GM23248 (cell line): ENCODE data around the gene ELAVL2. TPM values are rescaled to one million over a fixed set of nuclear protein-coding genes. Genes with fewer than 3 reads are reported as not detected.

Source experiments
- DNase-seq: peaks from one replicate; pipeline ENCODE4 v3.0.0-alpha.2; 2015
- H2AFZ ChIP-seq: fragments of 200-600 bp; sonication (generic); 2 replicates; pipeline ENCODE4 v1.6.1; 2016; ENCODE audit warnings: antibody characterized with exemption
- H3F3A ChIP-seq: fragments of 200-600 bp; sonication (generic); 2 replicates; pipeline ENCODE4 v1.6.1; 2016; ENCODE audit warnings: mild to moderate bottlenecking, antibody characterized with exemption, mixed run types; ENCODE audit not compliant: insufficient read depth
- H3K27ac ChIP-seq: fragments of 200-600 bp; sonication (generic); 2 replicates; pipeline ENCODE4 v1.5.1; 2016; ENCODE audit warnings: mild to moderate bottlenecking
- H3K27me3 ChIP-seq: fragments of 200-600 bp; sonication (generic); replicated peaks from 2 replicates; pipeline ENCODE4 v1.6.1; 2016; ENCODE audit warnings: mild to moderate bottlenecking; ENCODE audit not compliant: insufficient read depth
- H3K36me3 ChIP-seq: fragments of 200-600 bp; sonication (generic); 2 replicates; pipeline ENCODE4 v1.6.1; 2016; ENCODE audit warnings: low read depth, mild to moderate bottlenecking
- H3K4me1 ChIP-seq: fragments of 200-600 bp; sonication (generic); 2 replicates; pipeline ENCODE4 v1.6.1; 2016; ENCODE audit warnings: mild to moderate bottlenecking; ENCODE audit not compliant: insufficient read depth
- H3K4me2 ChIP-seq: fragments of 200-600 bp; sonication (generic); one replicate; pipeline ENCODE4 v1.6.1; 2016; ENCODE audit warnings: mild to moderate bottlenecking; ENCODE audit not compliant: unreplicated experiment
- H3K4me3 ChIP-seq: fragments of 200-600 bp; sonication (generic); 2 replicates; pipeline ENCODE4 v1.5.1; 2016; ENCODE audit warnings: mild to moderate bottlenecking
- H3K79me2 ChIP-seq: fragments of 200-600 bp; sonication (generic); 2 replicates; pipeline ENCODE4 v1.6.1; 2016; ENCODE audit warnings: mild to moderate bottlenecking; ENCODE audit not compliant: insufficient read depth
- H3K9ac ChIP-seq: fragments of 200-600 bp; sonication (generic); 2 replicates; pipeline ENCODE4 v1.6.1; 2016; ENCODE audit warnings: mild to moderate bottlenecking
- H3K9me2 ChIP-seq: fragments of 200-600 bp; sonication (generic); 2 replicates; pipeline ENCODE4 v1.6.1; 2016; ENCODE audit warnings: mixed run types, mild to moderate bottlenecking, moderate library complexity; ENCODE audit not compliant: insufficient read depth
- H3K9me3 ChIP-seq: fragments of 200-600 bp; sonication (generic); one replicate; pipeline ENCODE4 v1.6.1; 2017; ENCODE audit warnings: low read depth
- H4K20me1 ChIP-seq: fragments of 200-600 bp; sonication (generic); 2 replicates; pipeline ENCODE4 v1.6.0; 2016; ENCODE audit not compliant: insufficient read depth
- EZH2 ChIP-seq: fragments of 200-600 bp; sonication (generic); IDR thresholded peaks from 2 replicates; pipeline ENCODE4 v1.6.1; 2018; ENCODE audit warnings: antibody characterized with exemption, mild to moderate bottlenecking; ENCODE audit not compliant: insufficient read depth, poor library complexity, severe bottlenecking
- EZH2phosphoT487 ChIP-seq: fragments of 200-600 bp; sonication (generic); IDR thresholded peaks from 2 replicates; pipeline ENCODE4 v1.6.1; 2018; ENCODE audit warnings: antibody characterized with exemption, moderate library complexity, mild to moderate bottlenecking, low read depth; ENCODE audit not compliant: insufficient read depth
- WGBS, 2 experiments: methylation state at CpG; one replicate each; pipeline ENCODE4 v1.1.6; 2015 to 2017; ENCODE audit warnings: low lambda C conversion rate in 2 of 2, low coverage in 1 of 2; ENCODE audit errors: missing lambda C conversion rate in 2 of 2; 5-methylcytosine and 5-hydroxymethylcytosine counted together
- in situ Hi-C: fragments of 300-500 bp; cut with MboI; formaldehyde crosslinking; loops from 2 replicates; pipeline ENCODE4 v1.15.0; 2020
- polyA plus RNA-seq: library from polyadenylated mRNA; unstranded; fragments of >200 nt; fragmentation: Nextera tagmentation; extraction: Ambion mirVana; gene quantifications from 2 replicates; pipeline ENCODE4 v1.2.1, GENCODE V29; 2016
- total RNA-seq: library from RNA; depleted of rRNA; stranded (reverse); fragments of >200 nt; shearing (Covaris generic); gene quantifications from 2 replicates; pipeline ENCODE4 v1.2.3, GENCODE V29; 2014

The ELAVL2 gene
- total and polyA plus RNA-seq, 2 experiments from 2014 or later = 0.08 TPM; not detected in 1

DNA sequence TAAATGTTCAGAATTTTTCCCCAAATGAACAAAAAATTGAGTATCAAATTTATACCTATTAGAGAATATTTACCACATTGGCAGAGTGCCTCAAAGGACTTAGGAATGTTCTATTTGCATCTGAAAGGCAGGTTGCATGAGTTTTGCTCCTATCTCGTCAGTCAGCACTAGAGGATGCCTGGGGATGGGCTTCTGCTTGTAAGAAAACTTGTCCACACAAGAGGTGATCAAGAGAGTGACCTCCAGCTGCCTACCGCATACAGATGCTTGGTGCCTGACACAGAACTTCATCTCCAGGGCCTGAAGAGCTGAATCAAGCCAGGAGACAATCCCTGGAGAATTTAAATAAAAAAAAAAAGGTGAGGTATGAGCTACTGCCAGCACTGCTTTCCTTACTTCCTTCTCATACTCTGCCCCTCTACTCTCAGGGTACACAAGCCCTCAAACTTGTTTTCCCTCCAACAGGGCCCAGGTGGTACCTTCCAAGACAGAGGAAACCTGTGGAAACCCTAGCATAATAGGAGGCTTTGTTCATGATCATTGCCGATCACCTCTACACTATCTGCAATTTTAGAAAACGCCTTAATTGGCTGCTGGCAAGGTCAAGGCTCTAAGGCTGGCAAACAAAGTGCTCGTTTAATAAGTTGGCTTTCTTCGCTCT is 166.6 kb downstream of the ELAVL2 start:
- Histone ChIP-seq H3K9ac (no peak overlapping the region), H3K4me3 (no peak overlapping the region), H3K27me3 (no peaks in the 10 kb centered on the region), H3K79me2 (no peaks in the 10 kb centered on the region), H4K20me1 (no peaks in the 10 kb centered on the region), H3K27ac (no peak overlapping the region), H3F3A (no peaks in the 10 kb centered on the region), H3K9me3 (no peaks in the 10 kb centered on the region), H2AFZ (no peak overlapping the region), H3K4me2 (no peak overlapping the region), H3K36me3 (no peaks in the 10 kb centered on the region), H3K4me1 (no peaks in the 10 kb centered on the region), H3K9me2 (no peaks in the 10 kb centered on the region)
- in situ Hi-C loops = loop anchor here (10.0 kb wide), 1 partner anchor 65 kb away; no protein-coding TSS in a partner anchor
- TF ChIP-seq EZH2phosphoT487 (no peak), EZH2 (no peak)
- no peak for DNase-seq
- 33 to 36% methylated on average over 6 of the region's 6 CpGs for WGBS, 2 experiments

DNA sequence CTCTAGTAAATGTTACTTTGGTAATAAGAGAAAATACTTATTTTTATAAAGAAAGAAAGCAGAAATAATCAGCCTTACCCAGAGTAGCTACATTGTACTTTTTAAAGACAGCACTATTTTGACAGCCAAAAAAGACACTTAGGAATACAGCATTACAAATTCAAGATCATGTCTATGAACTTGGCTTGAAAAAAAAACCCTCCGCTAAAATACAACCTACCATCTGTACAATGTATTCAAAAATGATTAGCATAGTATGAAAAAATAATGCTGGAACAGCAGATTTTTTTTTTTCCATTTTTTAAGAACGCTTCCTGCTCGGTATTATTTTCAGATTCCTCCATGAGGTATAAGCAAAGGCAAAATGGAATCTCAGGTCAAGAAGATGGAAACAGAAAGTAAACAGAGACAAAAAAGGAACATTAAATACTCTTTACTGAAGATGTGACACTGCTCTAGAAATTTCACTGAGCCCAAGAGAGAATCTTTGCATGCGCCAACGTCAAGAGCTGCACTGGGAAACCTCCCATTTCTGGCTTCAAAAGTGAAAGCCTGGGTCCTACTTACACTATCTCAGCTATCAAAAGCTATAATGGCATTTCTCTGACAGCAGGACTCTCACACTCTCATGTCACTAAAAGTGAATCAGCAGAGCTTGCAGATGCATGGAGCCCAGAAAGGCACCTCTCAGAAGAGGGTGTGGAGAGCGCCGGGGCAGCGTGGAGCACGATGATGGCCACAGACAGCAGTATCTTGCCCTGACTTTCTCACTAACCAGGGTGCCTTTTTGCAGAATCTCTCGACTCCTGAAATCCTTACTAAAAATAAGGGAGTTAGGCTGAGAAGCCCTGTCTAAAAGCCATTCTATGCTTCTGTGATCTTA is 167.4 kb downstream of the ELAVL2 start:
- H3K36me3 ChIP-seq = no peaks in the 10 kb centered on the region
- H3K4me2 ChIP-seq = no peak overlapping the region
- H3K79me2 ChIP-seq = no peaks in the 10 kb centered on the region
- H3K27me3 ChIP-seq = no peaks in the 10 kb centered on the region
- no peaks in the 10 kb centered on the region for H3K9me2 ChIP-seq
- H2AFZ ChIP-seq = no peak overlapping the region
- no peak overlapping the region for H3K4me3 ChIP-seq
- no peaks in the 10 kb centered on the region for H3F3A ChIP-seq
- no peaks in the 10 kb centered on the region for H3K9me3 ChIP-seq
- DNase-seq = no peak
- in situ Hi-C loops = no loop called here
- H3K4me1 ChIP-seq = no peaks in the 10 kb centered on the region
- no peak overlapping the region for H3K9ac ChIP-seq
- H3K27ac ChIP-seq = no peak overlapping the region
- no peaks in the 10 kb centered on the region for H4K20me1 ChIP-seq
- no peak for TF ChIP-seq EZH2phosphoT487
- no peak for TF ChIP-seq EZH2
- WGBS, 2 experiments = 52 to 56% methylated on average over 10 of the region's 10 CpGs

DNA sequence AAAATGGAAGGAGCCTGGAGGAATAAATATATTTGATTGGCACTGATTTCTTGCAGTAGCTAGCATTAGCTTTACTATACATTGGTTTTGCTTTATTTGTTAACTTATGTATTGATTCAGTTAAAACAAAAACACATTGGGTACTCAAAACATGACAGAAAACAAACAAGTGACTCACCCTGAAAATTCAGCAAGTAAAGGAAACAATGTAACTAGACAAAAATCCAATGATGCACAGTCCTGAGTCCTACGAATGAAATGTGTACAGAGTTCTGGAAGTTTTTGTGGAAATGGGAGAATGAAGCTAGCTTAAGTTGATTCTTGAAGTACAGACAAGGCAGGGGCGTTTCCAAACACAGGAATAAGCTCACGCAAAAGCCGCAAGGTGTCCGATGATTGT is 175.0 kb downstream of the ELAVL2 start:
- H3K4me1 ChIP-seq = no peaks in the 10 kb centered on the region
- no peaks in the 10 kb centered on the region for H4K20me1 ChIP-seq
- H3K36me3 ChIP-seq = no peaks in the 10 kb centered on the region
- H3K9me2 ChIP-seq = no peaks in the 10 kb centered on the region
- H3K4me2 ChIP-seq = no peak overlapping the region
- H3F3A ChIP-seq = no peaks in the 10 kb centered on the region
- no peaks in the 10 kb centered on the region for H3K27me3 ChIP-seq
- H3K9ac ChIP-seq = no peak overlapping the region
- no peaks in the 10 kb centered on the region for H3K79me2 ChIP-seq
- 33 to 39% methylated on average over 5 of the region's 5 CpGs for WGBS, 2 experiments
- no peak overlapping the region for H3K4me3 ChIP-seq
- no peak for TF ChIP-seq EZH2phosphoT487
- no peak for TF ChIP-seq EZH2
- no peaks in the 10 kb centered on the region for H3K9me3 ChIP-seq
- in situ Hi-C loops = no loop called here
- H3K27ac ChIP-seq = no peak overlapping the region
- no peak overlapping the region for H2AFZ ChIP-seq
- DNase-seq = no peak

DNA sequence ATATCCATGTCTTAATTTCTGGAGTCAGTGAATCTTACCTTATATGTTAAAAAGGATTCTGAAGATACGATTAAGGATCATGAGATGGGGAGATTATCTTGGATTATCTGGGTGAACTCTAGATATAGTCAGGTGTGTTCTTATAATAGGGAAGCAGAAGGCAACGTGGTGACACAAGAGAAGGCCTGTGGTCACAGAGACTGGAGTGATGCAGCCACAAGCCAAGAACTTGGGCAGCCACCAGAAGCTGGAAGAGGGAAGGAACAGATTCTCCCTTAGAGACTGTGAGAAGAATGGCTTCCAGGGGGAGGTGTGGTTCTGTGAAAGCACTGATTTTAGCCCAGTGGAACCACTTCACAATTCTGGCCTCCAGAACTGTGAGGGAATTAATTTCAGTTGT is 177.4 kb downstream of the ELAVL2 start:
- Histone ChIP-seq H3K9ac (no peak overlapping the region), H3K27me3 (no peaks in the 10 kb centered on the region), H2AFZ (no peak overlapping the region), H4K20me1 (no peaks in the 10 kb centered on the region), H3K79me2 (no peaks in the 10 kb centered on the region), H3K4me1 (no peaks in the 10 kb centered on the region), H3K9me3 (no peaks in the 10 kb centered on the region), H3K36me3 (no peaks in the 10 kb centered on the region), H3F3A (no peaks in the 10 kb centered on the region), H3K4me2 (no peak overlapping the region), H3K9me2 (no peaks in the 10 kb centered on the region), H3K4me3 (no peak overlapping the region), H3K27ac (no peak overlapping the region)
- no peak for DNase-seq
- WGBS, 2 experiments = 19 to 23% methylated on average over 2 of the region's 2 CpGs
- TF ChIP-seq EZH2phosphoT487 = no peak
- in situ Hi-C loops = no loop called here
